Lung (tissue), 12 donors: ENCODE measurements around the gene SP6. TPM values are rescaled to one million over a fixed set of nuclear protein-coding genes. Genes with fewer than 3 reads are reported as not detected.

Experiments used
- ATAC-seq: fragments of 200-7000 bp; cut with Tn5 transposase; one replicate; pipeline ENCODE4 v1.9.1; 2020; ENCODE audit warnings: moderate number of reproducible peaks; ENCODE audit not compliant: insufficient read depth, low FRiP score
- DNase-seq, 3 donors: peaks; one replicate each; pipeline ENCODE4 v3.0.0-alpha.2; 2013 to 2017
- H3K27ac ChIP-seq, 2 donors: one replicate each; pipeline ENCODE4 v1.5.1; 2013; ENCODE audit warnings: mild to moderate bottlenecking in 2 of 2, moderate library complexity in 2 of 2, control low read depth in 1 of 2, inconsistent platforms in 1 of 2, low read depth in 1 of 2, low read length in 1 of 2
- H3K27me3 ChIP-seq, 3 donors: one replicate each; pipeline ENCODE4 v1.5.1; 2013; ENCODE audit warnings: low read length in 2 of 3; ENCODE audit not compliant: control insufficient read depth in 3 of 3, insufficient read depth in 3 of 3
- H3K36me3 ChIP-seq, 4 donors: one replicate each; pipeline ENCODE4 v1.5.1; 2013; ENCODE audit warnings: low read length in 4 of 4, mild to moderate bottlenecking in 1 of 4, moderate library complexity in 1 of 4; ENCODE audit not compliant: control insufficient read depth in 4 of 4, insufficient read depth in 4 of 4
- H3K4me1 ChIP-seq, 5 donors: one replicate each; pipeline ENCODE4 v1.5.1; 2013; ENCODE audit warnings: low read length in 5 of 5, mild to moderate bottlenecking in 2 of 5, moderate library complexity in 1 of 5; ENCODE audit not compliant: control insufficient read depth in 5 of 5, insufficient read depth in 5 of 5
- H3K4me3 ChIP-seq: one replicate; pipeline ENCODE4 v1.5.1; 2013; ENCODE audit warnings: mild to moderate bottlenecking, control low read depth, moderate library complexity
- H3K9ac ChIP-seq, 2 donors: one replicate each; pipeline ENCODE4 v1.5.1; 2013; ENCODE audit warnings: low read length in 2 of 2, control low read depth in 1 of 2; ENCODE audit not compliant: insufficient read depth in 1 of 2
- H3K9me3 ChIP-seq, 4 donors: one replicate each; pipeline ENCODE4 v1.5.1; 2013; ENCODE audit warnings: low read length in 3 of 4, mild to moderate bottlenecking in 1 of 4, moderate library complexity in 1 of 4; ENCODE audit not compliant: control insufficient read depth in 4 of 4, insufficient read depth in 3 of 4
- WGBS, 2 donors: extraction: QIAGEN DNeasy Blood & Tissue Kit; methylation state at CpG; one replicate each; pipeline ENCODE4 v1.1.7; 2013; 5-methylcytosine and 5-hydroxymethylcytosine counted together
- polyA plus RNA-seq, 2 donors: library from polyadenylated mRNA; stranded (reverse); fragments of 200-250 nt; gene quantifications; one replicate each; pipeline ENCODE4 v1.2.1, GENCODE V29; 2013
- total RNA-seq, 2 donors: library from RNA; depleted of rRNA in 1 of 2; stranded (reverse); fragments of >200 nt in 1 of 2; gene quantifications; one replicate each; pipeline ENCODE4 v1.2.1, GENCODE V29; 2014 to 2021
- TF ChIP-seq, protein P1 (sequence below): IDR thresholded peaks from 2 replicates; pipeline ENCODE4 v1.5.1; 2012; ENCODE audit warnings: mild to moderate bottlenecking; ENCODE audit errors: control extremely low read depth, extremely low read depth
- donor health status: control.
- donor health status: control.
- donor health status: Bipolar disorder and iron deficiency.
- donor health status: healthy.
- donor health status: DM: yes; HTN: yes; CAD: no.

The SP6 gene
- total and polyA plus RNA-seq, 4 donors = 2.3 to 4.5 (median 3.5) TPM

DNA sequence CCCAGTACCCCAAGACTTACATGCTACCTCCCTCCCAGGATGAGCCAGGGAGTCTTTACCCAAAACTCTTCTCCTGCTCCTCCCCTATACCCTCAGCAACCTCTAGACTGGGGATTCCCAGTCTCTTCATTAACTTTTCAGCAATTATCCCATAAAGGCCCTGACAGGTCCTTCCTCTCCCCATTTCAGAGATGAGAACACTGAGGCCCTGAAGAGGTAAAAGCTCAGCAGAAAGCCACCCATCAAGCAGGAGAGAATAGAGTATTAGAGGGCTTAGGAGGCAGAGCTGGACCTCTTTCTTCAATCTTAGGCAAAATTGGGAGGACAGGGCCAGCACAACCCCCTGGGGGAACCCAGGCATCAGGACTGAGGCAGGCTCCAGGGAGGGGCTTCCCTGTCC, 5.9 kb upstream of the SP6 start:
- DNase-seq = no peak
- TF ChIP-seq, protein P1, sequence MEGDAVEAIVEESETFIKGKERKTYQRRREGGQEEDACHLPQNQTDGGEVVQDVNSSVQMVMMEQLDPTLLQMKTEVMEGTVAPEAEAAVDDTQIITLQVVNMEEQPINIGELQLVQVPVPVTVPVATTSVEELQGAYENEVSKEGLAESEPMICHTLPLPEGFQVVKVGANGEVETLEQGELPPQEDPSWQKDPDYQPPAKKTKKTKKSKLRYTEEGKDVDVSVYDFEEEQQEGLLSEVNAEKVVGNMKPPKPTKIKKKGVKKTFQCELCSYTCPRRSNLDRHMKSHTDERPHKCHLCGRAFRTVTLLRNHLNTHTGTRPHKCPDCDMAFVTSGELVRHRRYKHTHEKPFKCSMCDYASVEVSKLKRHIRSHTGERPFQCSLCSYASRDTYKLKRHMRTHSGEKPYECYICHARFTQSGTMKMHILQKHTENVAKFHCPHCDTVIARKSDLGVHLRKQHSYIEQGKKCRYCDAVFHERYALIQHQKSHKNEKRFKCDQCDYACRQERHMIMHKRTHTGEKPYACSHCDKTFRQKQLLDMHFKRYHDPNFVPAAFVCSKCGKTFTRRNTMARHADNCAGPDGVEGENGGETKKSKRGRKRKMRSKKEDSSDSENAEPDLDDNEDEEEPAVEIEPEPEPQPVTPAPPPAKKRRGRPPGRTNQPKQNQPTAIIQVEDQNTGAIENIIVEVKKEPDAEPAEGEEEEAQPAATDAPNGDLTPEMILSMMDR = no peak
- no peaks in the 10 kb centered on the region for H3K9me3 ChIP-seq
- H3K27ac ChIP-seq = peak overlapping the region in 1 of 2 donors; percentile 34
- H3K4me1 ChIP-seq = peaks cover 0 to 12% (median 5%) of the 10 kb centered on the region in 5 donors
- no peak overlapping the region for H3K4me3 ChIP-seq
- H3K36me3 ChIP-seq = no peaks in the 10 kb centered on the region
- H3K9ac ChIP-seq = no peak overlapping the region
- H3K27me3 ChIP-seq = peaks cover 0 to 37% (median 35%) of the 10 kb centered on the region in 3 donors
- no peak for ATAC-seq

DNA sequence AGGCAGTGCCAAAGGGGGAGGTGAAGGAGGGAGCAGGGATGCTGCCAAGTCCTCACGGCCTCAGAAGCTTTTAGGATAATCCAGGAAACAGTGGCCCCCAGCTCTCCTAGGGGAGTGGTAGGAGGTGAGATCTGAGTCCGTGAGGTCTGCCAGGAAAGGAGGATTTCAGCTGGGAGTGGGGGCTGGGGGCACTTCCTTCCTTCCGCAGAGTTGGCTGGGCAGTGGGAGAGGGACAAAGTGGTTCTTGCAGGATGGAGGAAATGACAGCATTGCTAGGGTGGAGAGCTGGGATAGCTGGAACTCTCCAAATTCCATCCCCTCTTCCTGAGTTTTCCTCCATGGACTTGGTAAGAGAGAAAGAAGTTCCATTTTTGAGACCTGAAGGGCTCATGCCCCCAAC, 4.8 kb upstream of the SP6 start:
- H3K4me1 ChIP-seq = peaks cover 0 to 15% (median 9%) of the 10 kb centered on the region in 5 donors
- peak; percentile 43 to 70 (median 54) for DNase-seq
- TF ChIP-seq, protein P1 = no peak
- H3K27ac ChIP-seq = peak overlapping the region in 1 of 2 donors; percentile 81
- no peak for ATAC-seq
- 31 to 32% methylated on average over 3 of the region's 3 CpGs for whole genome bisulfite sequencing, 2 donors
- peaks cover 0 to 41% (median 39%) of the 10 kb centered on the region in 3 donors for H3K27me3 ChIP-seq
- H3K4me3 ChIP-seq = no peak overlapping the region
- H3K9ac ChIP-seq = no peak overlapping the region
- no peaks in the 10 kb centered on the region for H3K9me3 ChIP-seq
- no peaks in the 10 kb centered on the region for H3K36me3 ChIP-seq

DNA sequence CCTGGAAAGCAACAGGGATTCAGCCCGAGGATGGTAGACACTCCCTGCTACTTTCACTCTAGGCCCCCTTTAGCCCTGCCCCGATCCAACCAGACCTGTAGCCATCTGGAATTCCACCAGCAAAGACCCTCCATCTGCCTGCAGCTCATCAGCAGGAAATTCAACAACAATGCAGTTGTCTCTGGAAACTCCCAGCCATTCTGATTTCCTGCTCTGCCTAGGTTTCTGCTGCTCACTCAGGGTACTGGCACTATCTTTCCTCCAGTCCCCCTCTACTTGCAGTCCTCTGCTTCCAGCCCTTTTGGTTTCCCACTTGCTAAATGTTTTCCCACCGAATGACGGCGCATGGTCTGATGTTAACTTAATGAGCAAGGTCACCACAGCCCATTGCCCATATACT, 2.7 kb upstream of the SP6 start:
- H3K36me3 ChIP-seq = no peaks in the 10 kb centered on the region
- no peak overlapping the region for H3K27ac ChIP-seq
- H3K4me3 ChIP-seq = no peak overlapping the region
- DNase-seq (no peak), ATAC-seq (no peak)
- peaks cover 0 to 19% (median 11%) of the 10 kb centered on the region in 5 donors for H3K4me1 ChIP-seq
- H3K27me3 ChIP-seq = peaks cover 1 to 54% (median 51%) of the 10 kb centered on the region in 3 donors
- no peaks in the 10 kb centered on the region for H3K9me3 ChIP-seq
- TF ChIP-seq, protein P1 = no peak
- H3K9ac ChIP-seq = no peak overlapping the region
- WGBS, 2 donors = 35 to 48% methylated on average over 5 of the region's 5 CpGs
